HL-60 (cell line): ENCODE measurements around the gene OGFOD3.

Experiments
- DNase-seq, 2 experiments: peaks; one replicate each; pipeline ENCODE4 v3.0.0-alpha.2; 2010 to 2020; ENCODE audit warnings: low read depth in 1 of 2, low spot score in 1 of 2
- H3K27ac ChIP-seq: fragments of 250-450 bp; sonication (Bioruptor Pico); replicated peaks from 2 replicates; pipeline ENCODE4 v1.5.1; 2020; ENCODE audit warnings: mild to moderate bottlenecking, moderate library complexity
- H3K27me3 ChIP-seq: fragments of 250-450 bp; sonication (Bioruptor Pico); 2 replicates; pipeline ENCODE4 v1.5.1; 2021; ENCODE audit warnings: mild to moderate bottlenecking, moderate library complexity; ENCODE audit not compliant: insufficient read depth, poor library complexity, severe bottlenecking
- H3K4me3 ChIP-seq: replicated peaks from 2 replicates; pipeline ENCODE4 v1.5.1; 2011; ENCODE audit warnings: mild to moderate bottlenecking, control low read depth, low read length; ENCODE audit not compliant: insufficient read depth
- GABPA ChIP-seq: IDR thresholded peaks from 2 replicates; pipeline ENCODE4 v1.6.1; 2012; ENCODE audit warnings: low read depth
- POLR2AphosphoS5 ChIP-seq: IDR thresholded peaks from 2 replicates; pipeline ENCODE4 v1.6.1; 2012; ENCODE audit warnings: low read depth
- SPI1 ChIP-seq: IDR thresholded peaks from 2 replicates; pipeline ENCODE4 v1.6.1; 2012; ENCODE audit warnings: low read depth, mild to moderate bottlenecking, borderline replicate concordance
- TF ChIP-seq, protein P1 (sequence below): IDR thresholded peaks from one replicate; pipeline ENCODE4 v1.5.1; 2011; ENCODE audit warnings: low read length, control low read depth, inconsistent platforms; ENCODE audit not compliant: insufficient read depth
- TF ChIP-seq, protein P2 (sequence below): IDR thresholded peaks from 2 replicates; pipeline ENCODE4 v1.6.1; 2012; ENCODE audit warnings: low read depth; ENCODE audit not compliant: insufficient replicate concordance

The OGFOD3 gene

DNA sequence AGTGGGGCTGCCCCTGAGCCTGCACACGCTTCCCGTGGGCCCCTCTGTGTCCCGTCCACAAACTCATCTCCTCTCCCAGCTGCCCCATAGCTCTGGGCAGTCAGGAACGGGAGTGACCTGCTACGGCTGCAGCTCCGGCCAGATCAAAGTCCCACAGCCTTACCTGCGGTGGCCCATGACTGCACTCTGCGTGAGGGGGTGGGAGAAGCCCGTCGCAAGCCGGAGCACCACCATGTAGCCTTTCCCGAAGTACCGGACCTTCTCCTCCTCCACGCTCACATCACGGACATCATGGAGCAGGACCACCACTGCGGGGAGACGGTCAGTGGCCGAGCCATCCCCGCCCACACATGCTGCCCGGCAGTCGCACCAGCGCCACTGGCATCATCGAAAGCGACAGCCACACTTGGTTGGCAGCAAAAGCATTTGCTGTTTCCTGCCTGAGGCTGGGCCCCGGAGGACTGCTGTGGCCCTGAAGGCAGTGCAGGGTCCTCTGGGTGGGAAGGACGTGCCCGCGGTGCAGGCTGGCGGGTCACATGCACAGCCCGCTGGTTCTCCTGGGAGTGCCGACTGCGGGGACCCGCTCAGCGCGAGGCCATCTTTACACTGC, 26.0 kb upstream of the OGFOD3 start:
- TF ChIP-seq, protein P1, sequence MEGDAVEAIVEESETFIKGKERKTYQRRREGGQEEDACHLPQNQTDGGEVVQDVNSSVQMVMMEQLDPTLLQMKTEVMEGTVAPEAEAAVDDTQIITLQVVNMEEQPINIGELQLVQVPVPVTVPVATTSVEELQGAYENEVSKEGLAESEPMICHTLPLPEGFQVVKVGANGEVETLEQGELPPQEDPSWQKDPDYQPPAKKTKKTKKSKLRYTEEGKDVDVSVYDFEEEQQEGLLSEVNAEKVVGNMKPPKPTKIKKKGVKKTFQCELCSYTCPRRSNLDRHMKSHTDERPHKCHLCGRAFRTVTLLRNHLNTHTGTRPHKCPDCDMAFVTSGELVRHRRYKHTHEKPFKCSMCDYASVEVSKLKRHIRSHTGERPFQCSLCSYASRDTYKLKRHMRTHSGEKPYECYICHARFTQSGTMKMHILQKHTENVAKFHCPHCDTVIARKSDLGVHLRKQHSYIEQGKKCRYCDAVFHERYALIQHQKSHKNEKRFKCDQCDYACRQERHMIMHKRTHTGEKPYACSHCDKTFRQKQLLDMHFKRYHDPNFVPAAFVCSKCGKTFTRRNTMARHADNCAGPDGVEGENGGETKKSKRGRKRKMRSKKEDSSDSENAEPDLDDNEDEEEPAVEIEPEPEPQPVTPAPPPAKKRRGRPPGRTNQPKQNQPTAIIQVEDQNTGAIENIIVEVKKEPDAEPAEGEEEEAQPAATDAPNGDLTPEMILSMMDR: no peak
- TF ChIP-seq GABPA (no peak), SPI1 (no peak), POLR2AphosphoS5 (no peak; the same call in 1 of the 2 replicates)
- TF ChIP-seq, protein P2, sequence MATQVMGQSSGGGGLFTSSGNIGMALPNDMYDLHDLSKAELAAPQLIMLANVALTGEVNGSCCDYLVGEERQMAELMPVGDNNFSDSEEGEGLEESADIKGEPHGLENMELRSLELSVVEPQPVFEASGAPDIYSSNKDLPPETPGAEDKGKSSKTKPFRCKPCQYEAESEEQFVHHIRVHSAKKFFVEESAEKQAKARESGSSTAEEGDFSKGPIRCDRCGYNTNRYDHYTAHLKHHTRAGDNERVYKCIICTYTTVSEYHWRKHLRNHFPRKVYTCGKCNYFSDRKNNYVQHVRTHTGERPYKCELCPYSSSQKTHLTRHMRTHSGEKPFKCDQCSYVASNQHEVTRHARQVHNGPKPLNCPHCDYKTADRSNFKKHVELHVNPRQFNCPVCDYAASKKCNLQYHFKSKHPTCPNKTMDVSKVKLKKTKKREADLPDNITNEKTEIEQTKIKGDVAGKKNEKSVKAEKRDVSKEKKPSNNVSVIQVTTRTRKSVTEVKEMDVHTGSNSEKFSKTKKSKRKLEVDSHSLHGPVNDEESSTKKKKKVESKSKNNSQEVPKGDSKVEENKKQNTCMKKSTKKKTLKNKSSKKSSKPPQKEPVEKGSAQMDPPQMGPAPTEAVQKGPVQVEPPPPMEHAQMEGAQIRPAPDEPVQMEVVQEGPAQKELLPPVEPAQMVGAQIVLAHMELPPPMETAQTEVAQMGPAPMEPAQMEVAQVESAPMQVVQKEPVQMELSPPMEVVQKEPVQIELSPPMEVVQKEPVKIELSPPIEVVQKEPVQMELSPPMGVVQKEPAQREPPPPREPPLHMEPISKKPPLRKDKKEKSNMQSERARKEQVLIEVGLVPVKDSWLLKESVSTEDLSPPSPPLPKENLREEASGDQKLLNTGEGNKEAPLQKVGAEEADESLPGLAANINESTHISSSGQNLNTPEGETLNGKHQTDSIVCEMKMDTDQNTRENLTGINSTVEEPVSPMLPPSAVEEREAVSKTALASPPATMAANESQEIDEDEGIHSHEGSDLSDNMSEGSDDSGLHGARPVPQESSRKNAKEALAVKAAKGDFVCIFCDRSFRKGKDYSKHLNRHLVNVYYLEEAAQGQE: no peak
- no peak for DNase-seq
- no peak overlapping the region for H3K4me3 ChIP-seq
- H3K27ac ChIP-seq: no peak overlapping the region
- H3K27me3 ChIP-seq: no peaks in the 10 kb centered on the region

DNA sequence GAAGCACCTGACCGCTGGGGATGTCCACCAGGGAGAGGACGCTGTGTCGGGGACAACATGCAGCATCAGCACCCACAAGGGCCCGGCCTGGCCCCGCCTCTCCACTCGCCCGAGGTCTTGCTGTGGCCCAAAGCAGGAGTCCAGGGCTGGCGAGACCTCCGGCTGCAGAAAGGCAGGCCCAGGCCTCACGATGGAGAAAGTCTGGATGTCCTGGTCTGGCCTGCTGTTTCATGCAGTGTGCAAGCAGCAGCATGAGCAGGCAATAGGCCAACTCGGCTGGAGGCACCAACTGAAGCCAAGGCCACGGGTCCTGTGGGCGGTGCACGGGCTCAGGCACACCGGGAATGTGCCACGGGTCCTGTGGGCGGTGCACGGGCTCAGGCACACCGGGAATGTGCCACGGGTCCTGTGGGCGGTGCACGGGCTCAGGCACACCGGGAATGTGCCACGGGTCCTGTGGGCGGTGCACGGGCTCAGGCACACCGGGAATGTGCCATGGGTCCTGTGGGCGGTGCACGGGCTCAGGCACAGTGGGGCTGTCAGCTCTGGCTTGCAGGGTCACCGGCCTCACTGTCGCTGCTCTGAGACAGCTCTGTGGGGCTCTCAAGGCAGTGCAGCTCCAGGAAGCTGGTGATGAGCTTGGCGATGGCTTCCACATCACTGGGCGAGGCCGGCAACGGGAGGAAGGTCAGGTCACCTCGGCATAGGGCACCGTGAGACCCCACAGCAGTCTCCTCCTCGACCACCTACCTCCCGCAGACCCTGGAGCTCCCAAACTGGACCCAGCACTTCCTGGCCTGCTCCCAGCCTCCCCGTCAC, 25.3 kb upstream of the OGFOD3 start:
- Histone ChIP-seq H3K4me3 (no peak overlapping the region), H3K27ac (no peak overlapping the region), H3K27me3 (no peaks in the 10 kb centered on the region)
- no peak for DNase-seq
- TF ChIP-seq, protein P2: no peak
- TF ChIP-seq SPI1 (no peak), POLR2AphosphoS5 (no peak; the same call in 1 of the 2 replicates), GABPA (no peak)
- TF ChIP-seq, protein P1: no peak

DNA sequence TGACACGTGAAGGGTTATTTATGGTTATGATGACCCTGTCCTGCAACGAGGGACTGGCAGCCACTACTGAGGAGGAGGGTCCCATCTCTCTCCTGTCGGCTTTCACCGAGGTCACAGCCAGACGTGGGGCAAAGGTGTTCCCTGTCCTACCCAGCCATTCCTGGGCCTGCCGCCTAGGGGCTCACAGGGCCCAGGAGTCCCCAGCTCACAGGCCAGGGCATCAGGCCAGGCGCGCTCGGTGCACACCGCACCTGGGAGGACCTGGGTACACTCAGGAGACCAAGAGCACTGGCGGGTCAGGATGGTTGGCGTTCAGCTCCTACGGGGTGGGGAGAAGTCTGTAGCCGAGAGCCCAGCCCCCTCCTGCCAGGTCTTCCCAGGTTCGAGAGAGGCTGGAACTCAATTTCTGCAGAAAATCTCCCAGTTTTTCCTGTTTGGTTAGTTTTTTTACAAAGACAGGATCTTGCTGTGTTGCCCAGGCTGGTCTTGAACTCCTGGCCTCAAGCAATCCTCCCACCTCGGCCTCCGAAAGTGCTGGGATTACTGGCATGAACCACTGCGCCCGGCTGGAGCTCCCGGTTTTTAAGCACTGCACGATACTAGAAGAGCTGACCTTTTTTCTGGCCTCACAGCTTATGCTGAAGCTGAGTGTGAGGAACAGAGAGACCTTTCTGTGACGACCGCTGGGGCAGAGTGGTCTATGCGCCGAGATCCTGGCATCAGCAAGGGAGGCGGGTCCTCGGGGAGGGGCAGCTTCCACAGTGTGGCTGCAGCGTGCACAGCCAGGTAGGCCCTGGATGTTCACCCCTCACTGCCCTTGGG, 24.5 kb upstream of the OGFOD3 start:
- no peaks in the 10 kb centered on the region for H3K27me3 ChIP-seq
- DNase-seq: no peak
- TF ChIP-seq, protein P2: no peak
- TF ChIP-seq POLR2AphosphoS5 (no peak), GABPA (no peak), SPI1 (no peak)
- TF ChIP-seq, protein P1: no peak
- no peak overlapping the region for H3K27ac ChIP-seq
- H3K4me3 ChIP-seq: no peak overlapping the region
